ENCODE measurements around the gene MCF2L2. TPM values are rescaled to one million over a fixed set of nuclear protein-coding genes. Genes with fewer than 3 reads are reported as not detected.

Gene MCF2L2
- total and polyA plus RNA-seq, 4 donors = 0.13 to 1.0 (median 0.54) TPM

DNA sequence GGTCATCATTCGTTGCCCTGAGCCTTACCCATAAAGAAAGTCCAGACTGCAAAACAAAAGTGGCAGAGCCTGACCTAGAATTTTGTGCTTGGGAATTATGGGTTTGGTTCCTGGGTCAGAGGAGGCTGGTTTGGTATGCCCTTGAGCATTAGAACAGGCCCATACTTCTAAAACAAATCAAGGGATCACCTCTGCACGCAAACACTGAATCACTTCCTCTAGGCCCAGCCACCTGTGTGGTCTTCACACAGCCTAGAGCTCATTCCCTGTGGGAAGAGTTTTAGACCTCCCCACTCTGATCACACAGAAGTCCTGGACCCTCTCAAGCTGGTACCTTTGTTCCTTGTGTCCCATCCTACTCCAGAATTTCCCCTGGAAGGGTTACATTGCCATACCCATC, 116.0 kb downstream of the MCF2L2 start:
- H3K27me3 ChIP-seq (ENCODE audit: control insufficient read depth in 1 of 2, insufficient read depth in 2 of 2, low read length in 1 of 2) = no peaks in the 10 kb centered on the region
- no peak for ATAC-seq (ENCODE audit: low FRiP score)
- H3K36me3 ChIP-seq (ENCODE audit: control insufficient read depth in 1 of 2, insufficient read depth in 2 of 2, low read length in 1 of 2) = no peaks in the 10 kb centered on the region
- 92 to 98% methylated on average over 2 of the region's 2 CpGs for WGBS, 2 donors
- H3K4me1 ChIP-seq (ENCODE audit: control insufficient read depth in 1 of 2, insufficient read depth in 2 of 2, low read length in 2 of 2) = no peaks in the 10 kb centered on the region
- no peak overlapping the region for H3K27ac ChIP-seq (ENCODE audit: low read depth in 1 of 2, low read length in 2 of 2)
- intact Hi-C loops (cut with DNase I) = no loop called here
- H3K4me3 ChIP-seq (ENCODE audit: low read length in 2 of 2) = no peak overlapping the region
- no peaks in the 10 kb centered on the region for H3K9me3 ChIP-seq (ENCODE audit: control insufficient read depth, low read length)
- DNase-seq = no peak

DNA sequence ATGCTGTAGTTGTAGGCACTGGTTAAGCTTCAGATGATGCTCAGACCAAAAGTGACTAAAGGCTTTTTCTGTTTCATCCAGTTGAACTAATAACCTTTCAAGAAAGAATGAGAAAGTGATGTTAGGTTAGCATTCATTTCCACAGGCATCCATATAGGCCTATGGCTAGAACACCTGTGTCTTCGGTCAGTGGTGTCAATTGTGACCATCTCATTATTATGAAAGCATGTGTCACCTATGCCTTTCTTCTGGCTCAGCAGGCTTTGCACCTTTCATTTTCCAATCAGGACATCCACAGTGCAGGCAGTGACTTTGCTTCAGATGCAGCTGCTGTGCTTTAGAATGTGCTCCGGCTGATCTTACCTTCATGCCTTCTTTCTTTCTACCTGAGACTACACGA, 117.5 kb downstream of the MCF2L2 start:
- no peak for ATAC-seq (ENCODE audit: low FRiP score)
- WGBS, 2 donors = 94 to 98% methylated on average over 3 of the region's 3 CpGs
- H3K27ac ChIP-seq (ENCODE audit: low read depth in 1 of 2, low read length in 2 of 2) = no peak overlapping the region
- no peaks in the 10 kb centered on the region for H3K9me3 ChIP-seq (ENCODE audit: control insufficient read depth, low read length)
- intact Hi-C loops (cut with DNase I) = no loop called here
- no peak for DNase-seq
- no peaks in the 10 kb centered on the region for H3K36me3 ChIP-seq (ENCODE audit: control insufficient read depth in 1 of 2, insufficient read depth in 2 of 2, low read length in 1 of 2)
- no peak overlapping the region for H3K4me3 ChIP-seq (ENCODE audit: low read length in 2 of 2)
- H3K27me3 ChIP-seq (ENCODE audit: control insufficient read depth in 1 of 2, insufficient read depth in 2 of 2, low read length in 1 of 2) = no peaks in the 10 kb centered on the region
- peaks cover 0 to 3% of the 10 kb centered on the region in 2 donors for H3K4me1 ChIP-seq (ENCODE audit: control insufficient read depth in 1 of 2, insufficient read depth in 2 of 2, low read length in 2 of 2)

DNA sequence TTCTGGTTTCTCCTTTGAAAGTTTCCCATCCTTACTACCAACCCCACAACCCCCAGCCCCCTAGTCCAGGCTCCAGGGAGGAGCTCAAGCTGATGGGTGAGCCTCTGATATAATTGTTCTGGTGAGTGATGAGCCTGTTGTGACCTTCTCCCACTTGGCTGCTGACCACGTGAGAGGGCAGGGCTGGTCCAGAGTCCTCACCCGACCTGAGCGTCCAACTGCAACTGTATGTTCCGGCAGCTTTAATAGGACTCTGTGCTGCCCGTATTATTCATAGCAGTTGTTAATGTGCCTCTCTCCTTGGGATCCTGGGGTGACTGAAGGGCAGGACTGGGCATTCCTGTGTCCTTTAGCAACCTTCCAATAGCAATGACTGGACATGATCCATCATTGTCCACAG, 119.1 kb downstream of the MCF2L2 start:
- intact Hi-C loops (cut with DNase I) = no loop called here
- Histone ChIP-seq H3K4me1 (ENCODE audit: control insufficient read depth in 1 of 2, insufficient read depth in 2 of 2, low read length in 2 of 2) (peaks cover 0 to 3% of the 10 kb centered on the region in 2 donors), H3K27me3 (ENCODE audit: control insufficient read depth in 1 of 2, insufficient read depth in 2 of 2, low read length in 1 of 2) (no peaks in the 10 kb centered on the region), H3K4me3 (ENCODE audit: low read length in 2 of 2) (no peak overlapping the region), H3K36me3 (ENCODE audit: control insufficient read depth in 1 of 2, insufficient read depth in 2 of 2, low read length in 1 of 2) (no peaks in the 10 kb centered on the region), H3K27ac (ENCODE audit: low read depth in 1 of 2, low read length in 2 of 2) (no peak overlapping the region), H3K9me3 (ENCODE audit: control insufficient read depth, low read length) (no peaks in the 10 kb centered on the region)
- ATAC-seq (ENCODE audit: low FRiP score) (no peak), DNase-seq (no peak)
- WGBS, 2 donors = 83 to 85% methylated on average over 5 of the region's 5 CpGs

DNA sequence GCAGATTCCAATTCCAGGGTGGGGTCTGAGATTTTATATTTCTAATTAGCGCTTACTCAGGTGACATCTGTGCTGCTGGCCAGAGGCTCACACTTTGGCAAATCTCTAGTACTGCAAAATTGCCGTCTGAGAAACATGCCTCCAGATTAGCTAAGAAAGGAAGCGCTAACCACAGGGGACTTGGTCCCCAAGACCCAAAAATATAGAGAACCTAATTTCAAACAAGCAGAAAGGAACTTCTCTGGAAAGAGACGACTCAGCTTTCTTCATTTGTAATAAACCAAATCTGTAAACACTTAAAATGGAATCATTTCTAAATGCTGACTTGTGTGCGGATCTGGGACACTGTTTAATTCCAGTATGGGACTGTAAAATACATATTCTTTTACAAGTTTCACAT, 119.7 kb downstream of the MCF2L2 start:
- H3K4me3 ChIP-seq (ENCODE audit: low read length in 2 of 2) = no peak overlapping the region
- no peak overlapping the region for H3K27ac ChIP-seq (ENCODE audit: low read depth in 1 of 2, low read length in 2 of 2)
- H3K4me1 ChIP-seq (ENCODE audit: control insufficient read depth in 1 of 2, insufficient read depth in 2 of 2, low read length in 2 of 2) = peaks cover 0 to 3% of the 10 kb centered on the region in 2 donors
- no peaks in the 10 kb centered on the region for H3K9me3 ChIP-seq (ENCODE audit: control insufficient read depth, low read length)
- intact Hi-C loops (cut with DNase I) = no loop called here
- ATAC-seq (ENCODE audit: low FRiP score) (no peak), DNase-seq (no peak)
- no peaks in the 10 kb centered on the region for H3K27me3 ChIP-seq (ENCODE audit: control insufficient read depth in 1 of 2, insufficient read depth in 2 of 2, low read length in 1 of 2)
- no peaks in the 10 kb centered on the region for H3K36me3 ChIP-seq (ENCODE audit: control insufficient read depth in 1 of 2, insufficient read depth in 2 of 2, low read length in 1 of 2)
- 86 to 91% methylated on average over 5 of the region's 5 CpGs for WGBS, 2 donors

DNA sequence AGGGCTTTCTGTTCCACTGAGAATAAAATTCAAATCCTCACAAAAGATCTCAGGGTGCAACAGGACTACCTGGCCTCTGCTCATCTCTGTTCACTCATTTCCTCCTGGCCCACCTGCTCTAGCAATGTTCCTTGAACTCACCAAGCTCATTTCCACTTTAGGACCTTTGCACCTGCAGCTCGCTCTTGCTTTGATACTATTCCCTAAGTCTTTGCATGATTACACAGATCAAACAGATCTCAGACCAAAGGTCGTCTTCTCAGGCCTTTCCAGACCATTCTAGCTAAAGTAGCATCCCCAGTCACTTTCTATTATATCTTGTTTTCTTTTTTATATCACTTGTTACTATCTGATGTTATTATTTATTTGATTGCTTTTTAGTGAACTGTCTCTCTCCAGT, 120.7 kb downstream of the MCF2L2 start:
- Histone ChIP-seq H3K27me3 (ENCODE audit: control insufficient read depth in 1 of 2, insufficient read depth in 2 of 2, low read length in 1 of 2) (no peaks in the 10 kb centered on the region), H3K4me3 (ENCODE audit: low read length in 2 of 2) (no peak overlapping the region), H3K9me3 (ENCODE audit: control insufficient read depth, low read length) (no peaks in the 10 kb centered on the region), H3K36me3 (ENCODE audit: control insufficient read depth in 1 of 2, insufficient read depth in 2 of 2, low read length in 1 of 2) (no peaks in the 10 kb centered on the region), H3K27ac (ENCODE audit: low read depth in 1 of 2, low read length in 2 of 2) (no peak overlapping the region), H3K4me1 (ENCODE audit: control insufficient read depth in 1 of 2, insufficient read depth in 2 of 2, low read length in 2 of 2) (peaks cover 0 to 3% of the 10 kb centered on the region in 2 donors)
- intact Hi-C loops (cut with DNase I) = no loop called here
- ATAC-seq (ENCODE audit: low FRiP score) (no peak), DNase-seq (no peak)
- WGBS, 2 donors = 94 to 95% methylated on average over 2 of the region's 2 CpGs

DNA sequence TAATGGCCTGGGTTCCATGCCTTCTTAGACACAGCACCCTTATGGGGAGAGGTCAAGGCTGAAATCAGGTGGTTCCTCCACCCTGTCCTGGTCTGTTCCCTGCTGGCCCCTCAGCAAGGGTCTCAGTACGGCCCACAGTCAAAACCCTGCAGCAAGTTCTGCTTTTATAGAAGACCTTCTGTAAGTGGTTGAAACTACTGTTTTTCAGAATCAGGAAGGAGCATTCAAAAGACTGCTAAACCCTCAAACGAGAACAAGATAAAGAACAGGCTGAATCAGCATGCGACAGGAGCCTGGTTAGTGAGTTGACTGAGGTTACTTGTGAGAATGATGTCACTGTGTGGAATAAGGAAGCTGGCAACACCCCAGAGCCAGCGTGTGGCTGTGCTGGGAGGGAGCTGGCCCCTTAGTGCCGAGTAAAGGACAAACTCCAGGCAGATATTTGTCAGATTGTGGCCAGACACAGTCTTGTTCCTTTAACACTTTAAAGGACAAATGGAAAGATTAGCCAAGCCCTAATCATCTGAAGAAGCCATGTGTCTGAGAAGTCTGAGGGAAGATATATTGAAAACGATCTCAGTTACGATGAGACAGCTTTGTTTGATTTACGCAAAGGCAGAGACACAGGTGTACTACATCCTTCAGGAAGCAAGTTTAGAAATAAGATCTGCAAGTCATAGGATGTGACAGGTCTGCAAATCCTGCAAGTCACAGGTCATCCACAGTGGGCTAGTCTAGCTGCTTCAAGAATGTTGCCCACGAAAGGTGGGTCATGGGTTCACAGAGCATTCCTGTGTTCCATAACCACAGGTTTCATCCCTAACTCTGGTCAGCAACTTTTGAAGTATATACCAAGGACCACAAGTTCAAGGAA, 121.4 kb downstream of the MCF2L2 start:
- Histone ChIP-seq H3K36me3 (ENCODE audit: control insufficient read depth in 1 of 2, insufficient read depth in 2 of 2, low read length in 1 of 2) (no peaks in the 10 kb centered on the region), H3K4me3 (ENCODE audit: low read length in 2 of 2) (no peak overlapping the region), H3K27ac (ENCODE audit: low read depth in 1 of 2, low read length in 2 of 2) (no peak overlapping the region), H3K9me3 (ENCODE audit: control insufficient read depth, low read length) (no peaks in the 10 kb centered on the region), H3K27me3 (ENCODE audit: control insufficient read depth in 1 of 2, insufficient read depth in 2 of 2, low read length in 1 of 2) (no peaks in the 10 kb centered on the region), H3K4me1 (ENCODE audit: control insufficient read depth in 1 of 2, insufficient read depth in 2 of 2, low read length in 2 of 2) (peaks cover 0 to 3% of the 10 kb centered on the region in 2 donors)
- WGBS, 2 donors = 45 to 48% methylated on average over 9 of the region's 9 CpGs
- peak; percentile 79 for ATAC-seq (ENCODE audit: low FRiP score)
- intact Hi-C loops (cut with DNase I) = no loop called here
- DNase-seq = peak; percentile 81 to 90

DNA sequence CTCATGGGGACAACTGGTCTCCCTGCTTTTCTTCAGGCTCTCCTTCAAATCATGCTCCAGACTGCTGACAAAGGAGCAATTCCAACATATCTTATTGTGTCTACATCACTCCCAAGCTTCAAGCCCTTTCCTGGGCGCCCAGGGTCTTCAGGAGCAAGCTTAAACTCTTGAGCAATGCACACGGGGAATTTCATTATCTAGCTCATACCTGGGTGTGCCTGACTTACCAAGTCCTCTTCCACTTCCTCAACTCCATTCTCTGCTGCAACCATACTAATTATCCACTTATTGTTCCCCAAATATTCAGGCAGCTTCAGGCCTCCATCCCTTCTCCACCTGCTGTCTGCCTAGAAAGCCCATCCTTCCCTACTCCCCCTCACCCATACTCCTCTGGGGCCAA, 124.7 kb downstream of the MCF2L2 start:
- intact Hi-C loops (cut with DNase I) = no loop called here
- ATAC-seq (ENCODE audit: low FRiP score) = no peak
- whole genome bisulfite sequencing, 2 donors = 90 to 91% methylated on average over 2 of the region's 2 CpGs

DNA sequence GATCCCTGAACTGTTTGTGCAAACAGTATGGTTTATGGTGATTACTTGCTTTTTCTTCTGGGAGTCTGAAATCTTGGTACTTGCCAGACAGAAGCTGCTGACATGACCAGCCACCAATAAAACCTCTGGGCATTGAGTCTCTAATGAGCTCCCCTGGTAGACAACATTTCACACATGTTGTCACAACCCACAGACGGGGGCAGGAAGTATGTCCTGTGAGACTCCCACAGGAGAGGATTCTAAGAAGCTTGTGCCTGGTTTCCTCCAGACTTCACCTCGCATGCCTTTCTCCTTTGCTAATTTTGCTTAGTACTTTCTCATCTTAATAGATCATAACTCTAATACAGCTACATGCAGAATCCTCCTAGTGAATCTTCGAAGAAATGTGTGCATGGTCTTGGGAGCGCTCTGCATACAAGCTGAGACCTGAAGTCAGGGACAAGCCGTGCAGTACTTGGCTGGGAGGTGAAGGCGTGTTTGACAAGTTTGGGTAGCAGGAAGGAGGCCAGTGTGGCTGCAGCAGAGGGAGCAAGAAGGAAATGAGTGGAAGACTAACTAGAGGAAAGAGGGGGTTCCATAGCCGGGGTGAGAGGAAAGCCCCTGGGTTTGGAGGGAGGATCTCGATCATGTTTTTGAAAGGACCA, 126.4 kb downstream of the MCF2L2 start:
- Histone ChIP-seq H3K27me3 (ENCODE audit: control insufficient read depth in 1 of 2, insufficient read depth in 2 of 2, low read length in 1 of 2) (no peaks in the 10 kb centered on the region), H3K4me1 (ENCODE audit: control insufficient read depth in 1 of 2, insufficient read depth in 2 of 2, low read length in 2 of 2) (peaks cover 0 to 3% of the 10 kb centered on the region in 2 donors), H3K9me3 (ENCODE audit: control insufficient read depth, low read length) (no peaks in the 10 kb centered on the region), H3K27ac (ENCODE audit: low read depth in 1 of 2, low read length in 2 of 2) (no peak overlapping the region), H3K36me3 (ENCODE audit: control insufficient read depth in 1 of 2, insufficient read depth in 2 of 2, low read length in 1 of 2) (no peaks in the 10 kb centered on the region), H3K4me3 (ENCODE audit: low read length in 2 of 2) (no peak overlapping the region)
- ATAC-seq (ENCODE audit: low FRiP score) (no peak), DNase-seq (no peak)
- intact Hi-C loops (cut with DNase I) = no loop called here
- 88 to 91% methylated on average over 8 of the region's 8 CpGs for WGBS, 2 donors

More for the DNA sequence above, 124.7 kb downstream of the MCF2L2 start:
- Histone ChIP-seq H3K27ac (ENCODE audit: low read depth in 1 of 2, low read length in 2 of 2) (no peak overlapping the region), H3K36me3 (ENCODE audit: control insufficient read depth in 1 of 2, insufficient read depth in 2 of 2, low read length in 1 of 2) (no peaks in the 10 kb centered on the region), H3K27me3 (ENCODE audit: control insufficient read depth in 1 of 2, insufficient read depth in 2 of 2, low read length in 1 of 2) (no peaks in the 10 kb centered on the region), H3K4me1 (ENCODE audit: control insufficient read depth in 1 of 2, insufficient read depth in 2 of 2, low read length in 2 of 2) (peaks cover 0 to 3% of the 10 kb centered on the region in 2 donors), H3K9me3 (ENCODE audit: control insufficient read depth, low read length) (no peaks in the 10 kb centered on the region), H3K4me3 (ENCODE audit: low read length in 2 of 2) (no peak overlapping the region)
- no peak for DNase-seq
